Measurements from ENCODE around the gene DAP.
"Not testable (repeated sequence)": the region's sequence is repeated elsewhere in the genome, so short reads cannot be mapped to it uniquely, and the experiment has no call there.

The DAP gene

DNA sequence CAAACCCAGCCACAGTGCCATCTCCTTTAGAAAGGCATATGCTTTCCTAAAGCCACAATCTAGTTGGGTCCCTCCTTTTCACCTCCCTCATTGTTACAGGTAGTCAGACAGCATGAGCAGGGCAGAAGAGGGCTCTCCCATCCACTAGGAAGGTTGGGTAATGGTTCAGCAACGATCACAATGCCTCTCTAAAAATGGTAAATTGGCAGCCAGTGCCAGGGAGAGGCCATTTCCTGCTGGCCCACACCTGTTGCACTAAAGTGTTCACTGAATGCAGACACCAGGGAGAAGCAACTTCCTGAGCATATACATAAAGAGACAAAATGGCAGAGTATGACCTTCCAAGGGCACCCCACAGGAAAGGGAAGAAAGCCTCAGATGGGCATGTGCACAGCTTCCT is 31.3 kb upstream of the DAP start:
- no peak overlapping the region for H3K27ac ChIP-seq
- H3K4me3 ChIP-seq: no peak overlapping the region
- TF ChIP-seq, protein P1, sequence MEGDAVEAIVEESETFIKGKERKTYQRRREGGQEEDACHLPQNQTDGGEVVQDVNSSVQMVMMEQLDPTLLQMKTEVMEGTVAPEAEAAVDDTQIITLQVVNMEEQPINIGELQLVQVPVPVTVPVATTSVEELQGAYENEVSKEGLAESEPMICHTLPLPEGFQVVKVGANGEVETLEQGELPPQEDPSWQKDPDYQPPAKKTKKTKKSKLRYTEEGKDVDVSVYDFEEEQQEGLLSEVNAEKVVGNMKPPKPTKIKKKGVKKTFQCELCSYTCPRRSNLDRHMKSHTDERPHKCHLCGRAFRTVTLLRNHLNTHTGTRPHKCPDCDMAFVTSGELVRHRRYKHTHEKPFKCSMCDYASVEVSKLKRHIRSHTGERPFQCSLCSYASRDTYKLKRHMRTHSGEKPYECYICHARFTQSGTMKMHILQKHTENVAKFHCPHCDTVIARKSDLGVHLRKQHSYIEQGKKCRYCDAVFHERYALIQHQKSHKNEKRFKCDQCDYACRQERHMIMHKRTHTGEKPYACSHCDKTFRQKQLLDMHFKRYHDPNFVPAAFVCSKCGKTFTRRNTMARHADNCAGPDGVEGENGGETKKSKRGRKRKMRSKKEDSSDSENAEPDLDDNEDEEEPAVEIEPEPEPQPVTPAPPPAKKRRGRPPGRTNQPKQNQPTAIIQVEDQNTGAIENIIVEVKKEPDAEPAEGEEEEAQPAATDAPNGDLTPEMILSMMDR (IDR thresholded peaks at IDR 0.05): no peak
- DNase-seq (ENCODE audit: low spot score): no peak

DNA sequence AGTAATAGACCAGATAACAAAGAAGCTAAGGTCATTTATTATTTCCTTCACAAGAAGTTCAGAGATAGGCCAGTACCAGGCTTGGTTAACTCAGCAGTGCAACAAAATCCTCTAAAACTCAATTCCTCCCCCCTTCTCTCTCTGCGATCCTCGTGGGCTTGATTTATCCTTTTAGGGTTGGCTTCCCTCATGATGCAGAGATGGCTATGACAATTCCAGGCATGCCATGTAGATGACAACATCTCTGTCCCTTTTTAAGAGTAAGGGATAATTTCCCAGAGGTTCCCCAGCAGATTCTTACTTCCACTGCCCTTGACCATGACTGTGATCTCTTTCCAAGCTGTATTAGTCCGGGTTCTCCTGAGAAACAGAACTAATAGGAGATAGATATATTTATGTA is 28.7 kb upstream of the DAP start:
- DNase-seq (ENCODE audit: low spot score): no peak
- peak overlapping the region in 1 of 2 donors; percentile 29 for H3K27ac ChIP-seq
- no peak overlapping the region for H3K4me3 ChIP-seq
- TF ChIP-seq, protein P1 (IDR thresholded peaks at IDR 0.05): no peak

- Histone ChIP-seq H3K27ac (peak overlapping the region in 1 of 2 donors; percentile 29), H3K4me3 (no peak overlapping the region)
- TF ChIP-seq, protein P1 (IDR thresholded peaks at IDR 0.05): no peak
- no peak for DNase-seq (ENCODE audit: low spot score)
Observed at GRCh38 chr5:10789021-10789420, 28.0 kb upstream of the DAP start.

- H3K4me3 ChIP-seq: no peak overlapping the region
- no peak for DNase-seq (ENCODE audit: low spot score)
- H3K27ac ChIP-seq: peak overlapping the region in 1 of 2 donors; percentile 29
- TF ChIP-seq, protein P1 (IDR thresholded peaks at IDR 0.05): no peak
Observed at GRCh38 chr5:10788358-10788757, 27.3 kb upstream of the DAP start.

GRCh38 chr5:10786835-10787234 is 25.8 kb upstream of the DAP start:
- no peak overlapping the region for H3K4me3 ChIP-seq
- no peak overlapping the region for H3K27ac ChIP-seq
- DNase-seq (ENCODE audit: low spot score): no peak
- TF ChIP-seq, protein P1 (IDR thresholded peaks at IDR 0.05): no peak

DNA sequence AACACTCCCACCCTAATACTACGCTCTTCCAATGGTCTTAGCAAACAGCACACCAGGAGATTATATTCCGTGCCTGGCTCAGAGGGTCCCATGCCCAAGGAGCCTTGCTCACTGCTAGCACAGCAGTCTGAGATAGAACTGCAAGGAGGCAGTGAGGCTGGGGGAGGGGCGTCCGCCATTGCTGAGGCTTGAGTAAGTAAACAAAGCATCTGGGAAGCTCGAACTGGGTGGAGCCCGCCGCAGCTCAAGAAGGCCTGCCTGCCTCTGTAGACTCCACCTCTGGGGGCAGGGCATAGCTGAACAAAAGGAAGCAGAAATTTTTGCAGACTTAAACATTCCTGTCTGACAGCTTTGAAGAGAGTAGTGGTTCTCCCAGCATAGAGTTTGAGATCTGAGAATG is 19.2 kb upstream of the DAP start:
- DNase-seq (ENCODE audit: low spot score); H3K4me3 ChIP-seq; H3K27ac ChIP-seq: not testable (repeated sequence)

GRCh38 chr5:10779592-10779991 is 18.6 kb upstream of the DAP start:
- H3K27ac ChIP-seq: no peak overlapping the region
- DNase-seq (ENCODE audit: low spot score): no peak
- H3K4me3 ChIP-seq: no peak overlapping the region
- TF ChIP-seq, protein P1 (IDR thresholded peaks at IDR 0.05): no peak

Data from coronary artery (tissue), 2 donors.